ENCODE data around the gene BTN1A1. TPM values are rescaled to one million over a fixed set of nuclear protein-coding genes. Genes with fewer than 3 reads are reported as not detected.

The BTN1A1 gene
- total and polyA plus RNA-seq, 4 donors, result 0.08 to 0.11 (median 0.11) TPM; not detected in 1

- DNase-seq (ENCODE audit: low read depth in 4 of 6, low spot score in 6 of 6), result peak in 5 of 6 donors; percentile 84 to 98 (median 86)
- peak overlapping the region; percentile 86 for H3K4me3 ChIP-seq (ENCODE audit: low read depth, low read length)
- no peaks in the 10 kb centered on the region for H3K9me3 ChIP-seq (ENCODE audit: control insufficient read depth, insufficient read depth, low read length)
- peak overlapping the region; percentile 94 for H3K27ac ChIP-seq (ENCODE audit: low read depth, low read length)
- H3K27me3 ChIP-seq (ENCODE audit: control insufficient read depth, insufficient read depth, low read length), result no peaks in the 10 kb centered on the region
- under 1% methylated on average over 22 of the region's 28 CpGs for WGBS (ENCODE audit: insufficient coverage)
- H3K36me3 ChIP-seq (ENCODE audit: control insufficient read depth, insufficient read depth, low read length), result no peaks in the 10 kb centered on the region
- peaks cover 14% of the 10 kb centered on the region for H3K4me1 ChIP-seq (ENCODE audit: control insufficient read depth, insufficient read depth, low read length)
Measured at GRCh38 chr6:26532699-26533531, 32.8 kb downstream of the BTN1A1 start.

DNA sequence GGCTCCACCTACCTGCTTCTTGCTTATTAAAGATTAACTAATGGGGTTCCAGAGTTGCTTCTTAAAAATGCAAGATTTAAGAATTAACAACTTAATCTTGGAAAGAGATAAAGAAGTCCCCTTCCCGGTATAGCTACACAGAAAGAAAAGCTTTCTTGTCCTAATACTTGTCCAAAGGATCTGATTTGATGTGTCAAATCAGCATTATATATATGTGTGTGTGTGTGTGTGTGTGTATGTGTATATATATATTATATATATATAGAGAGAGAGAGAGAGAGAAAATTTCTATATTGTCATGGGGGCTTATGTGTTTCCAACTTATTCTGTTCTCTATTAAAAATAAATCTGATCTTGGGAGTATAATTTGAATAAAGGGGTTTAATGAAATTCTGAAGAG lies 33.4 kb downstream of the BTN1A1 start:
- DNase-seq (ENCODE audit: low read depth in 4 of 6, low spot score in 6 of 6), result no peak
- no peaks in the 10 kb centered on the region for H3K36me3 ChIP-seq (ENCODE audit: control insufficient read depth, insufficient read depth, low read length)
- H3K27ac ChIP-seq (ENCODE audit: low read depth, low read length), result peak overlapping the region; percentile 94
- no CpG with 5 or more reads among the region's 1 CpG for WGBS (ENCODE audit: insufficient coverage)
- H3K9me3 ChIP-seq (ENCODE audit: control insufficient read depth, insufficient read depth, low read length), result no peaks in the 10 kb centered on the region
- peaks cover 18% of the 10 kb centered on the region for H3K4me1 ChIP-seq (ENCODE audit: control insufficient read depth, insufficient read depth, low read length)
- peak overlapping the region; percentile 86 for H3K4me3 ChIP-seq (ENCODE audit: low read depth, low read length)
- no peaks in the 10 kb centered on the region for H3K27me3 ChIP-seq (ENCODE audit: control insufficient read depth, insufficient read depth, low read length)

GRCh38 chr6:26534681-26535465 lies 34.8 kb downstream of the BTN1A1 start:
- Histone ChIP-seq H3K4me1 (ENCODE audit: control insufficient read depth, insufficient read depth, low read length) (peaks cover 25% of the 10 kb centered on the region), H3K9me3 (ENCODE audit: control insufficient read depth, insufficient read depth, low read length) (no peaks in the 10 kb centered on the region), H3K36me3 (ENCODE audit: control insufficient read depth, insufficient read depth, low read length) (no peaks in the 10 kb centered on the region), H3K27me3 (ENCODE audit: control insufficient read depth, insufficient read depth, low read length) (no peaks in the 10 kb centered on the region), H3K27ac (ENCODE audit: low read depth, low read length) (peak overlapping the region; percentile 47), H3K4me3 (ENCODE audit: low read depth, low read length) (no peak overlapping the region)
- 46% methylated on average over 4 of the region's 6 CpGs for WGBS (ENCODE audit: insufficient coverage)
- DNase-seq (ENCODE audit: low read depth in 4 of 6, low spot score in 6 of 6), result peak in 2 of 6 donors; percentile 65 to 89

DNA sequence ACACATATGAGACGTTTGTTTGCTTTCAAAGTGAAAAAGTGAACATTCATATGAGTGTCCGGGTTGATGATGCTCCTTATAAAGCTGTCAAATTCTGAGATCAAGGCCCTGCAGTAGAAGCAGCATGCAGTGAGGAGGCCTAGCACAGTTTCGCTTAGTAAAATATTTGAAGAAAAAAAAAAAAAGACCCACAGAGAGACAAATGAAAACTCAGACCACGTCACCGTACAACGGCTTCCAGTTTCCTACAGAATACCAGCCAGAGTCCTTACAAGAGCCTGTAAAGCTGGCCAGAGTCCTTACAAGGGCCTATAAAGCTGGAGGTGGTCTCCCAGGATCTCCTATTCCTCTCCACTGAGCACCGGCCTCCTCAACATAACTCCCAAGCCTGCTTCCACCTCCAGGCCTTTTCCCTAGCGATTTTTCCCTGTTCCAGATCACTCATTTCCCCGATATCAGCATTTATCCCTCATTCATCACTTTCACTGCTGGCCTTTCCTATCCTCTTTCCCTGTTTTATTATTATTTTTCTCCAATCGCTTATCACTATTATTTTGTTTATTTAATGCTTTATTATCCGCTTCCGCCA lies 36.6 kb downstream of the BTN1A1 start:
- Histone ChIP-seq H3K36me3 (ENCODE audit: control insufficient read depth, insufficient read depth, low read length) (peaks cover 9% of the 10 kb centered on the region), H3K4me3 (ENCODE audit: low read depth, low read length) (peak overlapping the region; percentile 99), H3K4me1 (ENCODE audit: control insufficient read depth, insufficient read depth, low read length) (peaks cover 25% of the 10 kb centered on the region), H3K27me3 (ENCODE audit: control insufficient read depth, insufficient read depth, low read length) (no peaks in the 10 kb centered on the region), H3K9me3 (ENCODE audit: control insufficient read depth, insufficient read depth, low read length) (no peaks in the 10 kb centered on the region), H3K27ac (ENCODE audit: low read depth, low read length) (peak overlapping the region; percentile 99)
- peak in 2 of 6 donors; percentile 78 to 85 for DNase-seq (ENCODE audit: low read depth in 4 of 6, low spot score in 6 of 6)
- 6% methylated on average over 5 of the region's 12 CpGs for WGBS (ENCODE audit: insufficient coverage)

DNA sequence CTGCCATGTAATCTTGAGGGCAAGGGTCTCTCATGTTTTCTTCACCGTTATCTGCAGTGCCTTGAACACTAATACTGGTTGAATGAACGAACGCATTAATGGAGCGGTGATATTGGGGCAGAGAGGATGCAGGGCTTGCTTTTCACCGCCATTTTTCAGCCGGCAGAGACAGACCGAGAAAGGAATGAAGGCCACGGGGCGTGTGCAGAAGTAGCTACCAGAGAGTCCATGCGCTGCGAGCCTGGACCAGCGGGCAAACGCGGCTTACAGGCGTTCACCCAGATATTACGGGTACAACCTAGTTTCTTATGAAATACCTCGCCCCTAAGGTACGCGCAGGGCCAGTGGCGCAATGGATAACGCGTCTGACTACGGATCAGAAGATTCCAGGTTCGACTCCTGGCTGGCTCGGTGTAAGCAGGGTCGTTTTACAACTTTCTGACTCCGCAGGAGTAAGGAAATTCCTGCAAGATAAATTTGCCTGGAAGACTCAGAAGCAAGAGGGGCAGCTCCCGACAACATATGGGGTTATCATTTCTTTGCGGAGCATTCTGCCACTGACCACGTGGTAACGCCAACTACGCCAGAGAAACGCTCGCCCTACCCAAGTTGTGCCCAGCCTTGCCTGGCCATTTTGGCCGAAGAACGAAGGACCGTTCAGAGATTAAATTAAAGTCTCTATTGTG lies 37.2 kb downstream of the BTN1A1 start:
- peak overlapping the region; percentile 99 for H3K27ac ChIP-seq (ENCODE audit: low read depth, low read length)
- 0% methylated on average over 34 of the region's 37 CpGs for WGBS (ENCODE audit: insufficient coverage)
- peaks cover 9% of the 10 kb centered on the region for H3K36me3 ChIP-seq (ENCODE audit: control insufficient read depth, insufficient read depth, low read length)
- H3K9me3 ChIP-seq (ENCODE audit: control insufficient read depth, insufficient read depth, low read length), result no peaks in the 10 kb centered on the region
- peak in 4 of 6 donors; percentile 80 to 98 (median 89) for DNase-seq (ENCODE audit: low read depth in 4 of 6, low spot score in 6 of 6)
- H3K4me1 ChIP-seq (ENCODE audit: control insufficient read depth, insufficient read depth, low read length), result peaks cover 25% of the 10 kb centered on the region
- no peaks in the 10 kb centered on the region for H3K27me3 ChIP-seq (ENCODE audit: control insufficient read depth, insufficient read depth, low read length)
- H3K4me3 ChIP-seq (ENCODE audit: low read depth, low read length), result peak overlapping the region; percentile 99

DNA sequence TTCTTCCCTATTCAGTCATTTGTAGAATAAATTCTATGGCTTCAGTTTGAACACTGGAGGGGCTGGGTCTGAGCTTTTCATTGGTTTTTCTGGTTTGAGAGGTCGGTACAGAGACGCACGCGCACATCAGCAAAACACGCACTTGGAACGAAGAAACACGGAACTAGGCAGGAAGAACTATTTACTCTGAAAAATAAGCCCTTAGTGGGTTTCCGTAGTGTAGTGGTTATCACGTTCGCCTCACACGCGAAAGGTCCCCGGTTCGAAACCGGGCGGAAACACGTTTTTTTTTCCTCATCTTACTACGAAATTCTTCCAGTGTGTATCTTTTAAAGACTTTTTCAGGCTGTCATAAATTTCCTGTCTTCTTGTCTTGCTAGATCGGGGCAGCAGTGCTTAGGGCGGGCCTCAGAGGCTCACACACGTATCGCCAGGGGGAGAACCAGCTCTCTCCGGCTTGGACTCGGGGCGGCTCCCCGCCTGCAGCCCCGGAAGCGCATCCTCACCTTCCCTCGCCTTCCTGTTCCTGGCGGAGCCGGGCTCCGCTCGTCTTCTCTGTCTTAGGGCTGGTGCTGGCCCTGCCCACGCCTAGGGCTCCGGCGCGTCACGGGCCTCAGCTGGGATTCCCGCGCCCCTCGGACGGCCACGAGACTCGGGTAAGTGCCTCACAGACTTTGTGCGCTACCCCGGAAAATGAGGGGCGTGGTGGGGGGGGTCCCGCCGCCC lies 37.9 kb downstream of the BTN1A1 start, which contains the start of gene HMGN4:
TSS of gene HMGN4 (plus strand) at position 521 of the 726 bp plus-strand sequence. CDS start 6,841 bp downstream, outside the sequence.
- Histone ChIP-seq H3K36me3 (ENCODE audit: control insufficient read depth, insufficient read depth, low read length) (peaks cover 9% of the 10 kb centered on the region), H3K4me1 (ENCODE audit: control insufficient read depth, insufficient read depth, low read length) (peaks cover 25% of the 10 kb centered on the region), H3K9me3 (ENCODE audit: control insufficient read depth, insufficient read depth, low read length) (no peaks in the 10 kb centered on the region), H3K4me3 (ENCODE audit: low read depth, low read length) (peak within 1 kb of the TSS; percentile 99), H3K27ac (ENCODE audit: low read depth, low read length) (peak within 1 kb of the TSS; percentile 99), H3K27me3 (ENCODE audit: control insufficient read depth, insufficient read depth, low read length) (no peaks in the 10 kb centered on the region)
- WGBS (ENCODE audit: insufficient coverage), result 0% methylated on average over 43 of the region's 49 CpGs
- DNase-seq (ENCODE audit: low read depth in 4 of 6, low spot score in 6 of 6), result peak in 4 of 6 donors; percentile 89 to 98 (median 94)

DNA sequence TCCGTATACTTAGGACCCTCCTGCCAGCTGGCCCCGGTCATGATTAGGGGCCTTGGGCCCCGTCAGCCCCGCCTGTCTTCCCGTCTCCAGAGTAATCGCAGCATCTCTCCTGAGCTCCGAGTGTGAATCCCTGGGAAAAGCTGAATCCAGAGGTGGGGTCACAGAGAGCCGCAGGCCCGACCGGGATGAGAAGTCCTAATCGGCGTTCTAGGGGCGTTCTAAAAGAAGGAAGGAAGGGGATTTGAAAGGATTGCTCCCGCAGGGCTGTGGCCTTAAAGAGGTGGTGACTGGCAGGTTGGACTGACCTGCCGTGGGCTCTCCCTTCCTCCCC lies 38.4 kb downstream of the BTN1A1 start:
- WGBS (ENCODE audit: insufficient coverage), result 0% methylated on average over 11 of the region's 15 CpGs
- Histone ChIP-seq H3K9me3 (ENCODE audit: control insufficient read depth, insufficient read depth, low read length) (no peaks in the 10 kb centered on the region), H3K4me3 (ENCODE audit: low read depth, low read length) (peak overlapping the region; percentile 99), H3K27ac (ENCODE audit: low read depth, low read length) (peak overlapping the region; percentile 99), H3K36me3 (ENCODE audit: control insufficient read depth, insufficient read depth, low read length) (peaks cover 9% of the 10 kb centered on the region), H3K27me3 (ENCODE audit: control insufficient read depth, insufficient read depth, low read length) (no peaks in the 10 kb centered on the region), H3K4me1 (ENCODE audit: control insufficient read depth, insufficient read depth, low read length) (peaks cover 25% of the 10 kb centered on the region)
- no peak for DNase-seq (ENCODE audit: low read depth in 4 of 6, low spot score in 6 of 6)

GRCh38 chr6:26539071-26539615 lies 39.0 kb downstream of the BTN1A1 start:
- peaks cover 9% of the 10 kb centered on the region for H3K36me3 ChIP-seq (ENCODE audit: control insufficient read depth, insufficient read depth, low read length)
- H3K27me3 ChIP-seq (ENCODE audit: control insufficient read depth, insufficient read depth, low read length), result no peaks in the 10 kb centered on the region
- H3K4me1 ChIP-seq (ENCODE audit: control insufficient read depth, insufficient read depth, low read length), result peaks cover 25% of the 10 kb centered on the region
- peak overlapping the region; percentile 99 for H3K27ac ChIP-seq (ENCODE audit: low read depth, low read length)
- peak overlapping the region; percentile 99 for H3K4me3 ChIP-seq (ENCODE audit: low read depth, low read length)
- no peaks in the 10 kb centered on the region for H3K9me3 ChIP-seq (ENCODE audit: control insufficient read depth, insufficient read depth, low read length)
- 89% methylated on average over 12 of the region's 16 CpGs for WGBS (ENCODE audit: insufficient coverage)
- DNase-seq (ENCODE audit: low read depth in 4 of 6, low spot score in 6 of 6), result no peak

Measured in spinal cord (tissue), 10 donors.